Upper lobe of left lung (tissue), 6 donors: ENCODE results near the gene LRRC52. TPM values are rescaled to one million over a fixed set of nuclear protein-coding genes. Genes with fewer than 3 reads are reported as not detected.

Experiments used
- ATAC-seq, 2 donors: fragments of 200-7000 bp; cut with Tn5 transposase; one replicate each; pipeline ENCODE4 v1.9.1; 2022; ENCODE audit warnings: mild to moderate bottlenecking in 2 of 2, moderate library complexity in 2 of 2; ENCODE audit not compliant: low FRiP score in 2 of 2
- DNase-seq, 2 donors: peaks; one replicate each; pipeline ENCODE4 v3.0.0-alpha.2; 2019 to 2020
- H3K27ac ChIP-seq, 4 donors: fragments of 200-600 bp; sonication (generic); one replicate each; pipeline ENCODE4 v1.5.1; 2016 to 2019
- H3K27me3 ChIP-seq, 4 donors: fragments of 200-600 bp; sonication (generic); one replicate each; pipeline ENCODE4 v1.5.1; 2017 to 2019
- H3K36me3 ChIP-seq, 4 donors: fragments of 200-600 bp; sonication (generic); one replicate each; pipeline ENCODE4 v1.5.1; 2016 to 2019
- H3K4me1 ChIP-seq, 4 donors: fragments of 200-600 bp; sonication (generic); one replicate each; pipeline ENCODE4 v1.5.1; 2018 to 2019
- H3K4me3 ChIP-seq, 4 donors: fragments of 200-600 bp; sonication (generic); one replicate each; pipeline ENCODE4 v1.5.1; 2017 to 2019; ENCODE audit warnings: mild to moderate bottlenecking in 2 of 4, moderate library complexity in 1 of 4
- H3K9me3 ChIP-seq, 4 donors: fragments of 200-600 bp; sonication (generic); one replicate each; pipeline ENCODE4 v1.5.1; 2018 to 2019
- CTCF ChIP-seq, 6 experiments: fragments of 450-650 bp in 4 of 6; fragments of 200-600 bp in 2 of 6; sonication (generic) in 2 of 6; IDR thresholded peaks; one replicate each; pipeline ENCODE4 v1.5.1; 2016 to 2019; ENCODE audit warnings: antibody characterized with exemption in 6 of 6
- EP300 ChIP-seq, 4 donors: sonication (generic); formaldehyde crosslinking; IDR thresholded peaks; one replicate each; pipeline ENCODE4 v1.5.1; 2017; ENCODE audit warnings: antibody characterized with exemption in 4 of 4, control low read depth in 2 of 4
- POLR2A ChIP-seq, 4 donors: fragments of 450-650 bp; IDR thresholded peaks; one replicate each; pipeline ENCODE4 v1.5.1; 2016 to 2017; ENCODE audit warnings: antibody characterized with exemption in 4 of 4, mild to moderate bottlenecking in 2 of 4
- POLR2AphosphoS5 ChIP-seq, 2 donors: sonication (generic); formaldehyde crosslinking; IDR thresholded peaks; one replicate each; pipeline ENCODE4 v1.5.1; 2017; ENCODE audit warnings: antibody characterized with exemption in 2 of 2
- WGBS, 2 donors: methylation state at CpG; one replicate each; pipeline ENCODE4 v1.1.5; 2017 to 2018; 5-methylcytosine and 5-hydroxymethylcytosine counted together
- total RNA-seq, 6 donors: library from RNA; depleted of rRNA in 4 of 6; stranded (reverse); fragments of >200 nt in 4 of 6; gene quantifications; one replicate each; pipeline versions ENCODE4 v1.1.0 to v1.2.1, GENCODE V29; 2016 to 2021
- donor health status: DM: no; HTN: no; CAD: no; lungs with moderate emphysema.
- donor health status: DM: no; HTN: yes; CAD: no; lungs with severe emphysema.

Gene LRRC52
- total RNA-seq, 6 donors from 2014 or later, result 0.44 to 1.7 (median 0.46) TPM; not detected in 3

- TF ChIP-seq CTCF (IDR thresholded peaks at IDR 0.05), result no peak
- no peak for TF ChIP-seq POLR2A (IDR thresholded peaks at IDR 0.05)
- no peak for TF ChIP-seq EP300 (IDR thresholded peaks at IDR 0.05)
- no peak for TF ChIP-seq POLR2AphosphoS5 (IDR thresholded peaks at IDR 0.05)
- WGBS, 2 donors, result 92 to 95% methylated on average over 4 of the region's 4 CpGs
Measured at GRCh38 chr1:165565751-165566490, 22.1 kb downstream of the LRRC52 start.

GRCh38 chr1:165570078-165570477, 26.3 kb downstream of the LRRC52 start:
- H3K27me3 ChIP-seq, result no peaks in the 10 kb centered on the region
- DNase-seq, result no peak
- no peaks in the 10 kb centered on the region for H3K4me1 ChIP-seq
- H3K9me3 ChIP-seq, result no peaks in the 10 kb centered on the region
- no peak for ATAC-seq
- WGBS, 2 donors, result 54 to 64% methylated on average over 3 of the region's 3 CpGs
- no peaks in the 10 kb centered on the region for H3K36me3 ChIP-seq
- TF ChIP-seq CTCF (IDR thresholded peaks at IDR 0.05) (no peak), POLR2AphosphoS5 (IDR thresholded peaks at IDR 0.05) (no peak), POLR2A (IDR thresholded peaks at IDR 0.05) (no peak), EP300 (IDR thresholded peaks at IDR 0.05) (no peak)
- no peak overlapping the region for H3K4me3 ChIP-seq
- H3K27ac ChIP-seq, result no peak overlapping the region

More at GRCh38 chr1:165565751-165566490, 22.1 kb downstream of the LRRC52 start:
- ATAC-seq, result no peak
- Histone ChIP-seq H3K27me3 (no peaks in the 10 kb centered on the region), H3K9me3 (no peaks in the 10 kb centered on the region), H3K4me3 (no peak overlapping the region), H3K36me3 (no peaks in the 10 kb centered on the region), H3K27ac (no peak overlapping the region), H3K4me1 (no peaks in the 10 kb centered on the region)
- DNase-seq, result no peak

GRCh38 chr1:165573787-165574186, 30.0 kb downstream of the LRRC52 start:
- H3K9me3 ChIP-seq, result no peaks in the 10 kb centered on the region
- TF ChIP-seq POLR2A (IDR thresholded peaks at IDR 0.05), result no peak
- no peak for TF ChIP-seq EP300 (IDR thresholded peaks at IDR 0.05)
- no peak for TF ChIP-seq CTCF (IDR thresholded peaks at IDR 0.05)
- no peak for TF ChIP-seq POLR2AphosphoS5 (IDR thresholded peaks at IDR 0.05)
- no peak overlapping the region for H3K4me3 ChIP-seq
- H3K27ac ChIP-seq, result no peak overlapping the region
- H3K4me1 ChIP-seq, result no peaks in the 10 kb centered on the region
- no peaks in the 10 kb centered on the region for H3K27me3 ChIP-seq
- 94 to 100% methylated on average over 1 of the region's 1 CpG for WGBS, 2 donors
- H3K36me3 ChIP-seq, result no peaks in the 10 kb centered on the region
- ATAC-seq (no peak), DNase-seq (no peak)

GRCh38 chr1:165574295-165574694, 30.5 kb downstream of the LRRC52 start:
- Histone ChIP-seq H3K4me3 (no peak overlapping the region), H3K27me3 (no peaks in the 10 kb centered on the region), H3K36me3 (no peaks in the 10 kb centered on the region), H3K9me3 (no peaks in the 10 kb centered on the region), H3K4me1 (no peaks in the 10 kb centered on the region), H3K27ac (no peak overlapping the region)
- ATAC-seq (no peak), DNase-seq (no peak)
- TF ChIP-seq POLR2A (IDR thresholded peaks at IDR 0.05) (no peak), EP300 (IDR thresholded peaks at IDR 0.05) (no peak), CTCF (IDR thresholded peaks at IDR 0.05) (no peak), POLR2AphosphoS5 (IDR thresholded peaks at IDR 0.05) (no peak)
